ENCODE results near the gene NIPAL3. TPM values are rescaled to one million over a fixed set of nuclear protein-coding genes. Genes with fewer than 3 reads are reported as not detected.

Gene NIPAL3
- total RNA-seq = 33.1 TPM

DNA sequence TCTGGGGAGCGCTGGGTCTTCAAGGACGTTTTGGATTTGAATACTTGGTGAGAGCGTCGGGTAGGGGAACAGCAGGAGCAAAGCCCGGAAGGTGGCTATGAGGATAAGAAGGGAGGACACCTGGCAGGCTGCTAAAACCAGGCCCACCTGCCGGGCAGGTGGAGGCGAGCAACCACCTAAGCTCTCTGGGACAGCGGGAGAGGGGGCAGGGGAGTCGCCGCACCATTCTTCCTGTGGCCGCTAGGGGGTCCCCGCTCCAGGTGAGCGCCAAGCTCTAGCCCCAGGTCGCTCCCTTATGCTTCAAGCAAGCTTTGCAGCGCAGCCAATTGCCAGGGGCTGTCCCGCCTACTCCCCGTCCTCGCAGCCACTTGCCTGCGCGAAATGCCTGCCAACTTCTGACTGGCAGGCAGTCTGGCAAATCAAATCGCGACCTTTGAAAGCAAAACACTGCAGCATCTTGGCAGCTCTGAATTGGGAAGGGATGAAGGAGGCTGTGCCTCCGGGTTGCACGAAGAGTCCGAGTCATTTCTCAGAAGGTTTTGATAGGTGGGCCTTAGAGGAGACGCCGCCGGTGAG lies at the start of gene NIPAL3:
NIPAL3 (plus strand) TSS at position 469 of the 576 bp plus-strand sequence. CDS start 3,746 bp downstream, outside the sequence.

DNA sequence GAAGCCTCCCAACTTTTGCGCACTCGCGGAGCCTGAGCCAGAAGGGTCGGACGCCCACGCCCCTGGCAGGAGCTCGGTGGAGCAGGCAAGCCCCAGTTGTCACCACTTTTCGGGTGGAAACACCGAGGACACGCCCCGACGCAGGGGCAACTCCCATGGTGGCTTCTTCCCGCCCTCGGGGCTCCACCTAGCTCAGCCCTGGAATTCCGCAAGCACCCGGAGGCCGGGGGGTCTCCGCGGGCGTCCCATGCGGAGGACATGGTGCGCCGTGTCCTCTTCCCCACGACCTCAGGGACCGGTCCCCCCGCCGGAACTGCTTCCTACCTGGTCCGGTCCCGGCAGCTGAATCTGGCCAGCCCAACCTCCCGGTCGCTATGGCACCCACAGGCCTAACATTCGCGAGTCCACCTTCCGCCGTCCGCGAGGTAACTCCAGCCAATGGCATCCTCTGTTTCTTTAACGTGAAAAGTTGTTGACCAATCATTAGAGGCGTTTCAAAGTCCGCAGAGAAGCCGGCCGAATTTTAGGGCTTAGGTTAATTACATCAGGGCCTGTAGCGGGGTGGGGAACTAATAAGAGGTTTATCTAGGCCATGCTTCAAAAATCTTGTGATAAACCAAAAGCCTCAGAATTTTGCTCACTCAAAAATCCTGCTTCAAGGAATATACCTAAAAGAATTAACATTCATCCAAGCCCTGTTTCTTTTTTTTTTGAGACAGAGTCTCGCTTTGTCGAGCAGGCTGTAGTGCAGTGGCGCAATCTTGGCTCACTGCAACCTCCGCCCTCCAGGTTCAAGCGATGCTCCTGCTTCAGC lies 2.0 kb upstream of the NIPAL3 start, which contains the start of gene STPG1:
STPG1 (minus strand) TSS at position 433 of the 814 bp plus-strand sequence. CDS start 12,394 bp downstream, outside the sequence.

DNA sequence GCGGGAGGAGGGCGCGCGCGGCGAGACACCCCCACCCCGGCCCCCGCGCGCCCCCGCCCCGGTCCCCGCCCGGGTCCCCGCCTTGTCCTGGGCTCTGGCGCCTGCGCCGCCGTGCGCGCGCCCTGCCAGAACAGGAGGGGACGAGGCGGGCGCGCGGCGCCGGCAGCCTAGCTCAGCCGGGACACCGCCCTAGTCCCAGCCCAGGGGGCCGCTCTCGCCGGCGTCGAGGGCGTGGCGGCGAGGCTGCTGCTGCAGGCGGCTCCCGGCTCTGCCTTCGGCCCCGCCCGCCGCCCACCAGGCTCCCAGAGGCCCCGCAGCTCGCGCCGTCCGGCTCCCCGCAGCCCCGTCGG lies 87.1 kb downstream of the NIPAL3 start, which contains the start of gene RCAN3:
RCAN3 (plus strand) TSS at position 128 of the 350 bp plus-strand sequence. CDS start 11,537 bp downstream, outside the sequence.

Other genes starting within 250 kb of the NIPAL3 start
- 3.6 TPM for gene IFNLR1, start 228.5 kb upstream of the NIPAL3 start, total RNA-seq
- 2.5 TPM for gene GRHL3, start 96.4 kb upstream of the NIPAL3 start, total RNA-seq
- gene STPG1, start 2.0 kb upstream of the NIPAL3 start, total RNA-seq = 7.8 TPM
- 10.9 TPM for gene RCAN3, start 87.0 kb downstream of the NIPAL3 start, total RNA-seq
- 0.47 TPM for gene NCMAP, start 140.3 kb downstream of the NIPAL3 start, total RNA-seq
- gene SRRM1, start 227.5 kb downstream of the NIPAL3 start, total RNA-seq = 56.5 TPM